GM19025 (cell line): ENCODE data around the gene RNF40.

ENCODE experiments used
- ATAC-seq: cut with Tn5 transposase; IDR thresholded peaks from one replicate; pipeline ENCODE4 v1.9.1; 2021; ENCODE audit warnings: mild to moderate bottlenecking, low read depth, moderate library complexity; ENCODE audit not compliant: unreplicated experiment

Gene RNF40

GRCh38 chr16:30740364-30741251, 21.5 kb upstream of the RNF40 start:
- no peak for ATAC-seq

DNA sequence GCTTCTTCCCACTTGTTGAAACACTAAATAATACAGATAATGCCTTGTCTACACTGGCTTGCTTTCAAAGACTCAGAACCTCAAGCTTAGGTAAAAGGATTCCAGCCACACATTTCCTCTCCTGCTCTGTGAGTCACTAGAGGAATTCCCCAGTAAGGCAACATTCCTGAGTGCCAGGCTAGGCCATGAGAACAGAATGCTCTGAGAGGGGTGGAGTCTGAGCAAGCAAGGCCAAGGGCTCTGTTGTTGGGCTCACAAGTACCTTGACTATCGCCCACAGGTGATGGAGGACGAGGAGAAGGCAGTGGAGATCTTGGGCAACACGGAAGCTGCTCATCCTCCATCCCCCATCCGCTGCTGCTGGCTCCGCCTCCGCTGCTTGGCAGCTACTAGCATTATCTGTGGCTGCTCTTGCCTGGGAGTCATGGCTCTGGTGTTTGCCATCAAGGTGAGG, 20.6 kb upstream of the RNF40 start:
- ATAC-seq, result no peak

DNA sequence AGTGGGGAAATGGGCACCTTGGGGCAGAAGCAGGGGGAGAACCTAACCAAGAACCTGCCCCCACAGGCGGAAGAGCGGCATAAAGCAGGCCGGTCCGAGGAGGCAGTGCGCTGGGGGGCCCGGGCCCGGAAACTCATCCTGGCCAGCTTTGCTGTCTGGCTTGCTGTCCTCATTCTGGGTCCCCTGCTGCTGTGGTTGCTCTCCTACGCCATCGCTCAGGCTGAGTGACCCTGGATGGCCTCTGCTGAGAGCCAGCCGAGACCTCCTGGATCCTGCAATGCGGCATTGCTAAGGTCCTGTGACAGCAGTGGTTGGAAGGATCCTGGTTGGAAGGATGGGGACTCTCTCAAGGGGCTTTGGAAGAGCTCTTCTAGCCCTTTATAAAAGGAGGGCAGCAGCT, 18.4 kb upstream of the RNF40 start:
- no peak for ATAC-seq

DNA sequence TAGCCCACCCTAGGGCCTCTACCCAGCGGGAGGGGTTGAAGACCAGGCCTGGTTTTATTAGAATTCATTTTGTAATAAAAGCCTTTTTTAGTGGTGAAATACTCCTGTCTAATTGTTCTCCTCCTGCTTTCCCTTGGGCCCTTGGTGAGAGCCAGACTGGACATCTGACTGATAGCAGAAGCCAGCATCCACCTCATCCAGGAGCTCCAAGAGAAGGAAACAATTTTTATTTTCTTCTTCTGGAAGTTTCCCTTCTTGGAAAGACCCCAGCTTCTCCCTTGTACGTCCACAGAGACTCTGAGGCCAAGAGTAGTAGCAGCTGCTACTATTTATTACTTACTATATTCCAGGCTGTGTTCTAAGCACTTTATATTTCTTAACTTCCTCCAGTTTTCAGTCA, 17.9 kb upstream of the RNF40 start:
- no peak for ATAC-seq

- no peak for ATAC-seq
These were observed 17.0 kb upstream of the RNF40 start for GRCh38 chr16:30745082-30745481.

DNA sequence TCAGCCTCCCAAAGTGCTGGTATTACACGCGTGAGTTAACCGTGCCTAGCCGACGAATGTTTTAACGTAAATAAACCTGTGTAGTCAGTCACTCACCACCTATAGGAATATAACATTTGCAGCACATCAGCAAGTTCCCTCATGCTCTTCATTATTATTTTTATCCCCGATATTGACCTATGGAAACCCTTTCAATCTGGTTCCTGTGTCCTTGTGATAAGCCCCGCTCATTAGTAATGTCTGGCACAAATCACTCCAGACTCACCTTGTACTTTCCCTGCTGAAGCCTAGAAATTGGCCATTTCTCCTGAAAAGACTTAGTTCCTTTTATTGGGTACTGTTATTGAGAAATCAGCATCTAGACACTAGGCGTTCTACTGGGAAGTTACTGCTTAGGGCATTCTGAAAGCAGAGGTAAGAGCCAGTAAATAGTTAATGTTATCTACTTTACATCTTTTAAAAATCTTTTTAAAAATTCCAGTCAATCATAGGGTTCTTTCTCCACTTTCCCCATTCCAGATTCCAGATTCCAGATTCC, 15.4 kb upstream of the RNF40 start:
- ATAC-seq, result no peak

GRCh38 chr16:30747331-30747730, 14.8 kb upstream of the RNF40 start:
- no peak for ATAC-seq

DNA sequence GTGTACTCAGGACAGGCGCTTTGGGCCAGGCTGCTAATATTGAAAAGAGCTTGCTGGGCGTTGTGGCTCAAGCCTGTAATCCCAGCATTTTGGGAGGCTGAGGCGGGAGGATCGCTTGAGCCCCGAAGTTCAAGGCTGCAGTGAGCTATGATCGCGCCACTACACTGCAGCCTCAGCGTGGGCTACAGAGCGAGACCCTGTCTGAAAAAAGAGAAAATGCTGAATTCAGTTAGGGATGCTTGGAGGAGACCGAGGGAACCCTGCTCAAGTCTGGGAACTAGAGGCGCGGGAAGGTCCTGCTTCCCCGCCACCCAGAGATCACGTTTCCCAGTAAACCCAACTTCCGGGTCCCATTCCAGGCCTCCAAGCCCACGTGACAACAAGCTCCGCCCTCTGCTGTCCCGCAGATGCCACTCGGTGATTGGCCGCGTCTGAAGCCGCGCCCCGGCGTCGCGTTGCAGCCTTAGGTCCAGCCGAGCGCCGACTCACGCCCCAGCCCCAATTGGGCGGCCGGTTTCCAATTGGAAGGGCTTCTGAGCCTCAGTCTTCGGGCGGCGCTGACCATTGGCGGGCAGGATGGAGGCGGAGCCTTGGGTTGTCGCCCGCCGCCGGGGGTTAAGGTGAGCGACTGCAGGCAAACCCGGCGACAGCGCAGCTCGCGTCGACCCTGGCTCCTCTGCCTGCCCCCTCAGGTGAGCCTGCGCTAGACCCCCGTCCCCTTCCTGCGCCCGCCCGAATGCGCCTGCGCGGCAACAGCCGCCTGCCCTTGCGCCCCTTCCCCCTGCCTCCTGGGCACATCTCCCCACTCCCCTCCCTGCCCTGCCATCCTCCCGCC, 14.1 kb upstream of the RNF40 start, which contains the start of gene PHKG2:
TSS of gene PHKG2 (plus strand) at position 627 of the 835 bp plus-strand sequence. CDS start 396 bp downstream, outside the sequence.
- peak; percentile 97 for ATAC-seq

DNA sequence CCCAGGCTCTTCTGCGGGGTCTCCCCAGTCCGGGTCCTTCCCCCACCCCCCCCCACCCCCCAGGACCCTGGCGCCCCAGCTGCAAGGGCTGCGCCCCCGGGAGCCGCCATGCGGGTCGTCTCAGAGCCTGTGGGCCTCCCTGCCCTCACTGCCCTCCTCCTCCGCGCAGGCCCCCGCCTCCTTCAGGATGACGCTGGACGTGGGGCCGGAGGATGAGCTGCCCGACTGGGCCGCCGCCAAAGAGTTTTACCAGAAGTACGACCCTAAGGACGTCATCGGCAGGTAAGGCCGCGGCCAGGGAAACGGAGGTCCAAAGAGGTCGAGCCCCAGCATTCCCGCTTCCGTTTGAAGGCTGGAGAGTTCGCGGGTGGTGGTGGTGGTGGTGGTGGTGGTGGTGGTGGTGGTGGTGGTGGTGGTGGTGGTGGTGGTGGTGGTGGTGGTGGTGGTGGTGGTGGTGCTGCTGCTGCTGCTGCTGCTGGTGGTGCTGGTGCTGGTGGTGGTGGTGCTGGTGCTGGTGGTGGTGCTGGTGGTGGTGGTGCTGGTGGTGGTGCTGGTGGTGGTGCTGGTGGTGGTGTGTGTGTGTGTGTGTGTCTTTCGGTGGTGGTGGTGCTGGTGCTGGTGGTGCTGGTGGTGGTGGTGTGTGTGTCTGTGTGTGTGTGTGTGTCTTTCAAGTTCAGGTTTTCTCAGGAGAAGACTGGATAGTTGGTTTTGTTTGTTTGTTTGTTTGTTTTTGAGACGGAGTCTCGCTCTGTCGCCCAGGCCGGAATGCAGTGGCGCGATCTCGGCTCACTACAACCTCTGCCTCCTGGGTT, 13.3 kb upstream of the RNF40 start:
- ATAC-seq, result no peak

DNA sequence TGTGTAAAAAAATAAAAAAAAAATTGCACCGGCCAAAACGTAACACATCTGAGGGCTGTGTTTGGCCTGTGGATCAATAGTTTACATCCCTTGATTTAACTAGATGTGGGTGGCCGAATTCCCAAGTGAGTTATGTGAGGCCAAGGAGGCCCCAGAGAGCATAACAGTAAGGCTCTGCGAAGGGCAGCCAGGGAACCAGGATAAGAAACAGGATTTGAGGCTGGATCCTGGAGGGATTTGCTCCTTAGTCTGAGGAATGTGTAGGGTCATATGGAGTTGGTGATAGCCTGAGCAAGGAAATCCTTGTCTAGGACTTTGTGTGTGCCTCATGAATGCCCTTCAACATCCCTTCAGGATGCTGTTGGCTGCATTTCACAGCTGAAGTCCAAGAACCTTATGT, 11.9 kb upstream of the RNF40 start:
- no peak for ATAC-seq

GRCh38 chr16:30750876-30751465, 11.2 kb upstream of the RNF40 start:
- ATAC-seq, result no peak

DNA sequence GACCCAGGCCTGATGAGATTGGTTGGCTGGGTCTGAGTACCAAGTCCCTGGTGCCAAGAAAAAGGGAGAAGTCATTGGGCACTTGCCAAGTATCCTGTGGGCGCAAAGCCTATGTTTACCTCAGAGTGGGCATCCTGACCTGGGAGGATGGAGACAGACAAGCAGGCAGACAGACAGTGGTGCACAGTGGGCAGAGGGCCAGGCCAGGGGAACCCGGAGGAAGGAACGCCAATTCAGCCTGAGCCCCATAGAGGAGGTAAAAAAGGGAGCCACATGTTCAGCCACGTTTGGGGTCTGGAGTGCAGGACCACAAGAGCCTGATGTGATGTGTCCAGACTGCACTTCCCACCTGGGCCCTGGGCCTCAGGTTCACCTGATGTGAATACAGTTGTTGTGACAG, 8.5 kb upstream of the RNF40 start:
- ATAC-seq, result no peak

DNA sequence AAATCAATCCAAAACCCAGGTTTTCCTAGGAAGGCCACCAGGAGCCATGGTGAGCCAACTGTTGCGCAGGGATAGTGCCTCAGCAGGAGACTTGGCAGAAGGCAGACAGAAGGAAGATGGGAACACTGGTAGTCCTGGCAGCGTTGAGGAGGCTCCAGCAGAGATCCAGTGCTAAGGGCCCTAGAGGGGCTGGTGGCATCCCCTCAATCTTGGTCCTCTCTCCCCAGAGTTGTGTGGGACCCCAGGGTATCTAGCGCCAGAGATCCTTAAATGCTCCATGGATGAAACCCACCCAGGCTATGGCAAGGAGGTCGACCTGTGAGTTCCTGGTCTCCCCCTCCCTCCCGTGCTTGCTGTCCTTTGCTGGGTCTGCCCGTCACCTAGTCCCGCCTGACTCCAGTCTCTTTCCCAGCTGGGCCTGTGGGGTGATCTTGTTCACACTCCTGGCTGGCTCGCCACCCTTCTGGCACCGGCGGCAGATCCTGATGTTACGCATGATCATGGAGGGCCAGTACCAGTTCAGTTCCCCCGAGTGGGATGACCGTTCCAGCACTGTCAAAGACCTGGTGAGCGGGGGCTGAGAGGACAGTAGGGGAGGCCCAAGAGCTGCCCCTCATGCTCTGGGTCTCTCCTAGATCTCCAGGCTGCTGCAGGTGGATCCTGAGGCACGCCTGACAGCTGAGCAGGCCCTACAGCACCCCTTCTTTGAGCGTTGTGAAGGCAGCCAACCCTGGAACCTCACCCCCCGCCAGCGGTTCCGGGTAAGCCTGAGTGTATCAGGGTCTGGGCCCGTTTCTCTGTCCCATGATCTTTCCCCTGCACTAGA, 6.0 kb upstream of the RNF40 start:
- ATAC-seq, result no peak

- ATAC-seq, result no peak
These were observed 5.4 kb upstream of the RNF40 start for GRCh38 chr16:30756781-30757100.

- no peak for ATAC-seq
These were observed 4.8 kb upstream of the RNF40 start for GRCh38 chr16:30757316-30757715.

DNA sequence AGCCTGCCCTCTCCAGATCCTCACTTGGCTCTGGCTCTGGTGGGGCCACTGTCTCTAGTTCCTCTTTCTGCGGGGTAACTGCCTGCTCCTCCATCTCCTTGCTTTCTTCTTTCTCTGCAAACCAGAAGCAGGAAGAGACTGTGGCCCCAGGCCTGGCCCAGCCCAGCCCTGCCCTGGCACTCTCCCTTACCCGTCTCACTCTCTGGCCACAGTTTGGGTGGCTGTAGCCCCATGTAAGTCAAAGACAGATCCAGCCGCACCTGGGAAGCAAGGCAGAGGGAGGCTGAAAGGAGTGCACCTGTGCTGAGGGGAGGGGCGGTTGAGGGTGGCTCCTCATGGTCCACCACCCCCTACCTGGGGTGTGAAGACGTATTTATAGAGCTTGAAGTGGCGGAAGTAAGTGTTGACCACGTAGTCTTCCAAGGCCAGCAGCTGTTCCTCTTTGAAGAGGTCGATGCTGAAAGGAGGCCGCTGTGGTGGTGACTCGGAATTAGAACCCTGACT, 3.1 kb upstream of the RNF40 start:
- no peak for ATAC-seq

GRCh38 chr16:30760001-30760559, 2.0 kb upstream of the RNF40 start:
- ATAC-seq, result no peak

DNA sequence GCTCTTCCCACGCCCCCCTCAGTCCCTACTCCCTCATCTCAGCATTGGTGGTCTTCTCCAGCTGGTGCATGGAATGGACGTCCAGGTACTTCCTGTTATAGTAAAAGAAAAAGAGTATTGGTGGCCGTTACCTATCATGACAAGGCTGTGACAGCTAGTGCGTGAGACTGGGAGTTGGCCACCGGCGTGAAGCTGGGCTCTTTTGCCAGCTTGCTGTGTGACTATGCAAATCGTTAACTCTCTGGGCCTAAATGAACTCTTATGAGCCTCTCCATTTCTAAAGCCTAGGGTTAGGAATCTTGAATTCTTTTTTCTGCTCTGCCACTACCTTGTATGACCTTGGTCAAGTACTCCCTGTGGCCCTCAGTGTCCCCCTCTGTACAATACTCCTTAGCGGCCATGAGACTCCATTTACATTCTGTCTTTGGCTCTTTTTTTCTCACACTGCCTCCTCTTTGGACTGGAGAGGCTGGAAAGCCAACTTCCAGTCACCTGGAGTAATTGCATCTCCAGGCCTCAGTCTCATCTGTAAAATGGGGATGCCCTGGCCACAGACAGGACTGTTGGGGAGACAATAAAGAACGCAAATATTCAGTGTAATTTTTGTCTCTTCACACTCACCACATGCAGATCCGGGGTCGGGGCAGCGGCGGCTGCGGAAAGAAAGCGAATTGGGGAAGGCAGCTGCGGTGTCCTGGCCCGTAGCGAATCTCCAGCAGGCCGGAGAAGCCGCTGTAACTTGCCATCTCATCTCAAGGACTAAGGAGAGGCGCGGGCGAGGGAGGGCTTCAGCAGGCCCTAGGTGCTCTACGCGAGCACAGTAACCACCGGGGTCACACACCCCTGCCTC, 1.3 kb upstream of the RNF40 start:
- no peak for ATAC-seq
